ENCODE data around the gene SSR3. TPM values are rescaled to one million over a fixed set of nuclear protein-coding genes. Genes with fewer than 3 reads are reported as not detected.

Gene SSR3
- total RNA-seq, 2 donors from 2014 or later, result 118 to 205 TPM

DNA sequence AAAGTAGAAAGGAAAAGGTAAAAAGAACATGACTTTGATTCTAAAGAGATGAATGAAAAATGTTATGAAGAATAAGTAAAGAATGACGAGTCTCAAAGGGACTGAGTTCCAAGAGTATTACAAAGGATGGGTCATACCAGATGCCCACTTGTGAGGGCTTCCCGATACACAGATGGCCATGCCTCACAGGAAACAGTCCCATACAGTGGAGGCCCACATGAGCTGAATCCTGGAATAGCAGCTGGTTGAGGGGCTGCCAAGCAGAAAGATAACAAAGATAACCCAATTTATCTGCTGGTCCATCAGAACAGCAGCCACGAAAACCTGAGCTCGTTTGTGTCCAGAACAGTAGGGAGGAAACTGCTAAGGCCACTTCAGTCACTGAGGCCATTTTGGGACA lies 3.7 kb downstream of the SSR3 start:
- Mint-ChIP-seq H3K9me3 (no peaks in the 10 kb centered on the region), H3K27ac (peak overlapping the region; percentile 51 to 66)
- no peak for DNase-seq (ENCODE audit: low spot score in 2 of 2)

DNA sequence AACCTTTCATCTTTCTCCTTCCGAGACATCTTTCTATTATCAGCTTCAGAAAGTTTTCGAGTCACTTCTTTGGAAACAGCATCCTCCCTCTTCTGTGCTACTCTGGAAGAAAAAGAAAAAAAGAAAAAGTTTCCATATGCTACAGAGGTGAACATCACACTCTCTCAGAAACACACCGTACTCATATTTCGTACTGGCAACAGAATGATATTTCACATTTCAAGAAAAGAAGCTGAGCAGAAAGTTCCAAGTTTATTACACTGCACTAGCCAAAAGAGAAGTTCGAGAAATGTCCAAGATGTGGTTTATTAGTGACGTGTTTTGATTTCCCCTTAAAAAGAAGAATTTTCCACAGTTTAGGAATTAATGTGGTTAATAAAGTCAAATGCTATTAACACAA lies 6.0 kb downstream of the SSR3 start:
- ATAC-seq (no peak), DNase-seq (ENCODE audit: low spot score in 2 of 2) (no peak)
- H3K27ac Mint-ChIP-seq, result no peak overlapping the region
- H3K36me3 Mint-ChIP-seq, result peaks cover 39 to 52% of the 10 kb centered on the region in 2 donors
- H3K9me3 Mint-ChIP-seq, result no peaks in the 10 kb centered on the region

More for the DNA sequence above, 3.7 kb downstream of the SSR3 start:
- ATAC-seq, result no peak
- peaks cover 54 to 63% of the 10 kb centered on the region in 2 donors for H3K36me3 Mint-ChIP-seq

DNA sequence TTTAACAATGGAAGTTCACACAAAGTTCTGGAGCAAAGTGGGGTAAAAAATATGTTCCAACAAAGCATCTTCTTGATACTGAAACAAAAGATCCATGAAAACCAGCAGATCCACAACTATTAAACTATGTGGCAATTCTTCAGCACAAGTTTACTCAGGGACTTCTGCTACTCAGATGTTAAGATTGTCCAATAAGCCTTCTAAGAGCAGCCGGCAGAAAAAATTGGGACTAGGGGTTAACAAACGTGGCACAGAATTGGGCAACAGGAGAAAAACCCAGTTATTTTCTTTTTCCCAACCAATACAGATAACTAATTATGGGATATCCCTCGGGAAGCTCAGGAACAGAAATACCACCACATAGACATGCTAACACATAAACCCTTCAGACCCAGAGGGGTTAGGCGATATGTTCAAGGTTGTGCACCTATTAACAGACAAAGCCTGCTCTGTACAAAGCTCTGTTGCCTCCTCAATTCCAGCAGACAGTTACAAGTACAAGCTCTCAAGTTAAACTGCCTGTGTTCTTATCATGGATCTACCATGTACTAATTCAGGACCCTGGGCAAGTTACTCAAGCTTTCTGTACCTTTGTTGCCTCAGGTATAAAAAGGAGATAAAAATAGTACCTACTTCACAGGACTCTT lies 6.8 kb downstream of the SSR3 start:
- no peak overlapping the region for H3K27ac Mint-ChIP-seq
- H3K9me3 Mint-ChIP-seq, result no peaks in the 10 kb centered on the region
- DNase-seq (ENCODE audit: low spot score in 2 of 2), result no peak
- ATAC-seq, result no peak
- H3K36me3 Mint-ChIP-seq, result peaks cover 36 to 49% of the 10 kb centered on the region in 2 donors

- peaks cover 36 to 47% of the 10 kb centered on the region in 2 donors for H3K36me3 Mint-ChIP-seq
- ATAC-seq (no peak), DNase-seq (ENCODE audit: low spot score in 2 of 2) (no peak)
- no peak overlapping the region for H3K27ac Mint-ChIP-seq
- H3K9me3 Mint-ChIP-seq, result no peaks in the 10 kb centered on the region
Measured at GRCh38 chr3:156547637-156548036, 7.3 kb downstream of the SSR3 start.

DNA sequence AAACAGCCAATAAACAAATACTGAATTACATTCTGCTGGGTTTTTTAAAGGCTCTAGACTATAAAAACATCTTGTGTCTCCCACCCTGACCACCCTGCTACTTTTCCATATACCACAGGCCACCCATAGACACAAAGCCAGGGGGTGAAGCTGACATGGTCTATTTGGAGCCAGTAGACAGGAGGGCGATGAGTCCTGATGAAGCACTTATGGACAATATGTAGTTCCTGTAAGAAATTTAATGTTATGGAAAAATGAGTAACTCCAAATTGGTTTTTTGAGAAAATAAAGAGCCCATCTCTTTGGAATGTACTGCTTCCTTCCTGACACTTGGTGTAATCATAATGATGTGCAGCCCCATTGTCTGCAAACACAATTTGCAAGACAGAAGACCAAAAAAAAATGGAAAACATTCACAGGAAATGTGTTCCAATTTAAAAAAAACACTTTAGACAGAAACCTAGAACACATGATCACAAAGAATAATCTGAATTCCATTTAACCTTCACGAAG lies 11.8 kb downstream of the SSR3 start:
- DNase-seq (ENCODE audit: low spot score in 2 of 2), result no peak
- Mint-ChIP-seq H3K36me3 (peaks cover 13 to 20% of the 10 kb centered on the region in 2 donors), H3K27ac (peak overlapping the region in 1 of 2 donors; percentile 36), H3K9me3 (no peaks in the 10 kb centered on the region)
- ATAC-seq, result no peak

GRCh38 chr3:156542101-156543042 lies 12.5 kb downstream of the SSR3 start:
- H3K36me3 Mint-ChIP-seq, result peaks cover 11 to 13% of the 10 kb centered on the region in 2 donors
- no peaks in the 10 kb centered on the region for H3K9me3 Mint-ChIP-seq
- DNase-seq (ENCODE audit: low spot score in 2 of 2), result no peak
- no peak for ATAC-seq
- peak overlapping the region in 1 of 2 donors; percentile 36 for H3K27ac Mint-ChIP-seq

- no peak overlapping the region for H3K27ac Mint-ChIP-seq
Measured at GRCh38 chr3:156539802-156540201, 15.1 kb downstream of the SSR3 start.

GRCh38 chr3:156539051-156539450 lies 15.9 kb downstream of the SSR3 start:
- H3K27ac Mint-ChIP-seq, result no peak overlapping the region
- ATAC-seq (no peak), DNase-seq (ENCODE audit: low spot score in 2 of 2) (no peak)
- H3K9me3 Mint-ChIP-seq, result no peaks in the 10 kb centered on the region
- no peaks in the 10 kb centered on the region for H3K36me3 Mint-ChIP-seq

More at GRCh38 chr3:156539802-156540201, 15.1 kb downstream of the SSR3 start:
- ATAC-seq (no peak), DNase-seq (ENCODE audit: low spot score in 2 of 2) (no peak)
- Mint-ChIP-seq H3K36me3 (no peaks in the 10 kb centered on the region), H3K9me3 (no peaks in the 10 kb centered on the region)

GRCh38 chr3:156536524-156537316 lies 18.2 kb downstream of the SSR3 start:
- ATAC-seq, result no peak
- Mint-ChIP-seq H3K27ac (no peak overlapping the region), H3K9me3 (no peaks in the 10 kb centered on the region), H3K36me3 (no peaks in the 10 kb centered on the region)
- no peak for DNase-seq (ENCODE audit: low spot score in 2 of 2)

GRCh38 chr3:156535798-156536197 lies 19.1 kb downstream of the SSR3 start:
- Mint-ChIP-seq H3K9me3 (no peaks in the 10 kb centered on the region), H3K36me3 (no peaks in the 10 kb centered on the region), H3K27ac (peak overlapping the region in 1 of 2 donors; percentile 0)
- DNase-seq (ENCODE audit: low spot score in 2 of 2), result no peak
- ATAC-seq, result peak in 1 of 2 donors; percentile 8

DNA sequence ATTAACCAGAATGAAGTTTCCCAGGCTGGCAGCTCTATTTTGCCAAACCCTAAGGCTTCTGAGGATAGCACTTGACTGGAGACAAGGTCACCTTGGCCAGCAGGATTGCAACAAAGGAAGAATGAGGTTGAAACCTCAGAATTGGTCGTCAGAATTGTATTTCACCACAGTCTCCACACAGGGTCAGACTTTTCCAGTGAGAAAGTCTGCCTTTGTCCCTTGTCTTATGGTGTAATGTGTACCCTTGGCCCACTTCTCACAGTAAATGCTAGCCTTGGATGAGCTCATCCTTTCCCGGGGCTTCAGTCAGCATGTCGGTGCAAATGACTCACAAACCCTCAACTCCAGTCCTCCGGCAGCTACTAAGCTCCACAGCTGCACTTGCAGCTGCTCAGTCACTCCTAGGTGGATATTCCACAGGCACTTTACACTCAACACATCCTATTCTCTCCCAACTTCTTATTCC lies 19.7 kb downstream of the SSR3 start:
- ATAC-seq, result peak; percentile 84 to 94
- Mint-ChIP-seq H3K27ac (peak overlapping the region in 1 of 2 donors; percentile 0), H3K36me3 (no peaks in the 10 kb centered on the region), H3K9me3 (no peaks in the 10 kb centered on the region)
- DNase-seq (ENCODE audit: low spot score in 2 of 2), result no peak

DNA sequence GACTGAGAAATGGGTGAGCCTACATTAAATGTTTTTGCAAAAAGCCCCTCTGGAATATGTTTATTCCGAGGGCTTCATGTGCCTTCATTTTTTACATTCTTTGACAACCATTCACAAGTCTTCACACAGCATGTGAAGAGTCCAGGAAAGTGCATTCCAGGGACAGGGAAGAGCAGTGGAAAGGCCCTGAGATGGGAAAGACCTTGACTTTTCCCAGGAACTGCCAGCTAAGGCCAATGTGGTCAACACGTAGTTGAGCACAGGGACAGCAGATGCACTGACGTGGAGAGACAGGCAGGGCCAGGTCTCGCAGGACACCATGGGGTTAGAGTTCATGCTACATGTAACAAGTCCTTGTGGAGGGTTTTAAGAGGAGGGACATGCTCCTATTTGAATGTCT lies 21.7 kb downstream of the SSR3 start:
- no peak for DNase-seq (ENCODE audit: low spot score in 2 of 2)
- ATAC-seq, result no peak
- Mint-ChIP-seq H3K36me3 (no peaks in the 10 kb centered on the region), H3K9me3 (no peaks in the 10 kb centered on the region), H3K27ac (no peak overlapping the region)

DNA sequence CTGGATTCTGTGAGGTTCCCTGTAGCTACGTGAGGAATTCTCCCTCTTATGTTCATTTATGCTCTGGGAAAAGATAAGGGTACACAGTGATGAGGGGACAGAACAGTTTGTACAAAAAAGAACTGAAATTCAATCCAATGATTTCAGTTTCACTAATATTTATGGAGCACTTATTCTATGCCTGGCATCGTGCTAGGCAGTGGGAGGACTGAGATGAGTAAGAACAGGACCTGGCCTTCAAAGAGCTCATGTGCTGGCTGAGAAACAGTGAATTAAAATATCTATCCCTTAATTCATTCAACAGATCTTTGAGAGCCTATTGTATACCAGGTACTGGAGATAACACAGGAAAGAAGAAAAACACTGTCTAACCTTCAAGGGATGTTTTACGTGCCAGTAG lies 22.2 kb downstream of the SSR3 start:
- H3K36me3 Mint-ChIP-seq, result no peaks in the 10 kb centered on the region
- peak overlapping the region in 1 of 2 donors; percentile 18 for H3K27ac Mint-ChIP-seq
- ATAC-seq (no peak), DNase-seq (ENCODE audit: low spot score in 2 of 2) (no peak)
- H3K9me3 Mint-ChIP-seq, result no peaks in the 10 kb centered on the region

GRCh38 chr3:156530980-156531379 lies 23.9 kb downstream of the SSR3 start:
- DNase-seq (ENCODE audit: low spot score in 2 of 2) (no peak), ATAC-seq (no peak)
- no peaks in the 10 kb centered on the region for H3K36me3 Mint-ChIP-seq
- H3K27ac Mint-ChIP-seq, result no peak overlapping the region
- no peaks in the 10 kb centered on the region for H3K9me3 Mint-ChIP-seq

GRCh38 chr3:156527060-156527459 lies 27.9 kb downstream of the SSR3 start:
- Mint-ChIP-seq H3K36me3 (peaks cover 0 to 13% of the 10 kb centered on the region in 2 donors), H3K27ac (no peak overlapping the region), H3K9me3 (peaks cover 0 to 3% of the 10 kb centered on the region in 2 donors)
- ATAC-seq (no peak), DNase-seq (ENCODE audit: low spot score in 2 of 2) (no peak)

- H3K9me3 Mint-ChIP-seq, result peaks cover 0 to 3% of the 10 kb centered on the region in 2 donors
- ATAC-seq, result no peak
Measured at GRCh38 chr3:156525808-156526207, 29.1 kb downstream of the SSR3 start.

More at GRCh38 chr3:156525808-156526207, 29.1 kb downstream of the SSR3 start:
- no peak for DNase-seq (ENCODE audit: low spot score in 2 of 2)
- Mint-ChIP-seq H3K36me3 (peaks cover 0 to 13% of the 10 kb centered on the region in 2 donors), H3K27ac (no peak overlapping the region)

All from activated naive CD4-positive, alpha-beta T cell treated with anti-CD3 and anti-CD28 coated beads, Interleukin-2, amount 50 U/mL, for 72 hours (primary cell).